Activated naive CD4-positive, alpha-beta T cell (primary cell): ENCODE results near the gene URB1.
A peak's percentile ranks its signal among the peaks of the same experiment; 100 is the strongest.
"Not testable (repeated sequence)": the region's sequence is repeated elsewhere in the genome, so short reads cannot be mapped to it uniquely, and the experiment has no call there.

ENCODE experiments used
- DNase-seq, 4 experiments: peaks; one replicate each; lab custom pipeline; 2025; lab: John Stamatoyannopoulos, UW

The URB1 gene

DNA sequence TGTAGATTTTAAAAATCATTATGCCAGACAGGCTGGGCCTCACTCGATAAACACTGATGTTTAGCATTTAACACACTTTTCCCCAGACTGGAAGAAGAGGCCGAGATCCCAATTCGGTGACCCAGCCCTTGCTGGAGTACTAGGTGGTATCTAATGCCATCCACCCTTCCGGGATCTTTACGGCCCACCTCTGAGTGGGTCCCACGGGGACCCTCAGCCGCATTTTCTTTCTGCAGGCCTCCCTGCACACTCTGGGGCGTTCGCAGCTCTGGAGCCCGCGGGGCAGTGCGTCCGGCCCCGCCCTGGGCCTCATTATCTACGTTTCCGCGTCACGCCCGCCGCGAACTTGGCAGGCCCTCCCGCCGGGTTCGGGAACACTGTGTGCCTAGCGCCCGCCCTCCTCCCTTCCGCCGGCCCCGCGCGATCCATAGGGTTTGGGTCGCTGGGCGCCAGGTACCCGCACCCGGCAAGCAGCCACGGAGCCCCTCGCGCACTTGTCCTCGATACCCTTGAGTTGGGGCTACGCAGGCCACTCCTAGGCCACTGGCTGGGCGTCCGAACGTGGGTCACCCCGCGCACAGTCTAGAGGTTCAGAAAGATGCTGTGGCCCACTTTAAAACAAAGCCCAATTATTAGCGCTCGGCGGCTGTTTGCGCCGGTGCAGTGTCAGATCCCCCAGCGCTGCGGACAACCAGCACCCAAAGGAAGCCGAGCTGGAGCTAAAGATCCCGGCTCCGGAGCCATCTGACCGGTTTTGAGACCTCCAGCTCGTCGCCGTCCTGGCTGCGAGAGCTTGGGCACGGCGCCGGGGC, 18.7 kb upstream of the URB1 start:
- peak; percentile 11 to 58 (median 20) for DNase-seq

DNA sequence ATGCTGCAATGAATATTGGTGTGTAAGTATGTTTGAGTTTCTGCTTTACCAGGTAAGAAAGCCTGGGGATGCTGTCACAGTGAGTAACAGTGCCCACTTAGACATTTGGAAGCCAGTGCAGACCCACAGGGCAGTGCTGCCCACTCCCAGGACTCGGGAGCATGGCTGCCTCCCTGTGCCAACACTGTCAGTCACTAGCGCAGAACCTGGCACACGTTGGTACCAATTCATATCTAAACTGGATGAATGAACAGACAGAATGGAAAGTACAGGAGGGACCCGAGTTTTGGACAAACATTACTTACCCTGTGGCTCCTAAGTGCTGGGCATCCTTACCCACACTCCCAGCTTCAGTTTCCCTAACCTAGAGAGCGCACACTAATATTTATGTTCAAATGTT, 18.1 kb upstream of the URB1 start:
- DNase-seq: no peak

DNA sequence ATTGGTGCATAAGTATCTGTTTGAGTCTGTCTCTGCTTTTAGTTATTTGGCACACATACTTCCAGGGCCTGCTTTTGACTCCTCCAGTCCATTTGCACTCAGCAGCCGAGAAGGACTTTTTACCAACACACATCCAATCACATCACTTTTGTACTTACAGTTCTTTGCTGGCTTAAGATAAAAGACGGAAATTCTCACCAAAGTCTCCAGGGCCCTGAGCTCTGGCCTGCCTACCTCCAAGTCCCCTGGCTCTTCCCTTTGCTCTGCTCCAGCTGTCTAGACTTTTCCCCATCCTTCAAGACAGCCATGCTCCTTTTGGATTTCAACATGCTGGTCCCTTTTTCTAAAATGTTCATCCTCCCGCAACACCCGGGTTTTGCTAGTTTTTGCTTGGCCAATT, 17.5 kb upstream of the URB1 start:
- no peak for DNase-seq

DNA sequence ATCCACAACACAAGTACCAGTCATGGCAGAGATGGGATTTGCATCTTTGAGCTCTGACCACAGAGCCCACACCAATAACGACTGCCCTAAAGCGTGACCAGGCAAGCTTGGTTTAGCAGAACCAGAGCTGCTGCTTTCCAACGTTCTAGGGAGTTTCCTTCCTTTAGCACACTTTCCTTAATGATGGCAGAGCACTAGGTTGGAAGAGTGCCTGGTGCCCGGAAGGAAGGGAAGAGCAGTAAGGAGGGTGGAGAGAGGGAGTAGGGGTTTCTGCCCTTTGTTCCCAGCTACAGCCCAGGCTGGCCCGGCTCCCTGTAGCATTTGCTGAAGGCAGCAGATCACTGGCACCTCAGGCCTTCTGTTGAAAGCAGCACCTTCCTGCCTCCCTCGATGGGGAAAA, 13.6 kb upstream of the URB1 start:
- DNase-seq: no peak

DNA sequence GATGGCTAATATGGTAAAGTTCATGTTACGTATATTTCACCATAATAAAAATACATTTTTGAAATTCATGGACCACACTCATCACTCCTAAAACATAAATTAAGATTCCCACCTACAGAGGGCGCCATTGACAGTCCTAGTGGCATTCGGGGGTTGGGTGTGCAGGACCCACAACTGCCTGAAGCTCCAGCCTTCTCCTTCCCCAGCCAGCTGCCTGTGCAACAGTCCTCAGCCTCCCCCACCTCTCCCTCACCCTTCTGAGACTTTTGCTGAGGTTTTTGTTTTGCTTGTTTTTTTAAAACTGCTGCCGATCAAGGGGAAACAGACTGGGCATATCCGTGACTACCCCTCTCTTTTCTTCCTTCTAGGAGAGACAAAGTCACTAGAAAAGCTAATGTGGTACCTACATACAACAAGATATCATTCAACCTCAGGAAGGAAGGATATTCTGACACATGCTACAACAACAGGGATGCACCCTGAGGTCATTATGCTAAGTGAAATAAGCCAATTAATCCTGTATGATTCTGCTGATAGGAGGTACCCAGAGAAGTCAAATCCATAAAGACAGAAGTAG, 10.5 kb upstream of the URB1 start:
- DNase-seq: peak in 1 of 4 experiments; percentile 19

- DNase-seq: no peak
Measured at GRCh38 chr21:32393677-32394001, 827 bp upstream of the URB1 start.

GRCh38 chr21:32392299-32392879, 423 bp downstream of the URB1 start:
- no peak for DNase-seq

DNA sequence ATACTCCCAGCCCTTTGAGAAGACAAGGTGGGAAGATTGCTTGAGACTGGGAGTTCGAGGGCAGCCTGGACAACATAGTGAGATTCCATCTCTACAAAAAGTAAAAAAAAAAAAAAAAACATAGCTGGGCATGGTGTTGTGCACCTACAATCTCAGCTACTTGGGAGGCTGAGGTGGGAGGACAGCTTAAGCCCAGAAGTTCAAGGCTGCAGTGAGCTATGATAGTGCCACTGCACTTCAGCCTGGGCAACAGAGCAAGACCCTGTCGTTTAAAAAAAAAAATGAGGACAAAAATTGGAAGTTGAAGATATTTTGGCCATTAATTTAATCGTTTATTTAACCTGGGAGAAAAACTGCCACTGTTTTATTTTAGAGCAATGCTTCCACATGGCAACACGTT, 1.1 kb downstream of the URB1 start:
- DNase-seq: no peak

GRCh38 chr21:32390537-32391224, 2.1 kb downstream of the URB1 start:
- DNase-seq: not testable (repeated sequence)

GRCh38 chr21:32389337-32390015, 3.3 kb downstream of the URB1 start:
- DNase-seq: no peak

DNA sequence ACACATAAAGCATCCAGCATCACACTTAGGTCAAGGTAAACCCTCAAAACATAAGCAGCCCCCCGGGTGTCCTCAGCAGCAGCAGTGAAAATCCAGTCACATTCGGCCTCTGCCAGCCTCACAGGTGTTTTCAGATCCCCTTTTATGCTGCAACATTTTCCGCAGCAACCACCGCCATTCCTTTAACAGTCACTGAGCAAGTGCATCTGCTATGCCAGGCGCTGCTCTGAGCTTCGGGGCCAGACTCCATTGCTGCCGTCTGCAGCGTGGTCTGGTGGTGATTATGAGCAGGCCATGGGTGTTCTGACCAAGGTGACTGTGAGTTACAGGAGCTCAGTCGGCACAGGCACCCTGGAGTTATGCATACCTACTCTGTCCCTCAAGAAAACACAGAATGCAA, 4.5 kb downstream of the URB1 start:
- no peak for DNase-seq

DNA sequence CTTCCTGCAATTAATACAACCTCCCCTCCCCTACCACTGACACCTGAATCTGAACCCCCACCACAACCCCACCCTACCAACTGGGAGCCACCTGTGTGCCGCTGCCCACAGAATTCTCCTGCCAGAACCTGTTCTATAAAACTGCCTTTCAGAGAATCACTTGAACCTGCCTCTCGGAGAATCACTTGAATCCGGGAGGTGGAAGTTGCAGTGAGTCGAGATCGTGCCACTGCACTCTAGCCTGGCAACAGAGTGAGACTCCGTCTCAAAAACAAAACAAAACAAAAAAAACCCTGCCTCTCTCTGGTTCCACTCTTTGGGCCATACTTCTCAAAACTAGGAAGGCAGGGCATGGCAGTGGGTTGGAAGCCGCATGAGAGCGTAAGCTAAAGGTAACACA, 5.7 kb downstream of the URB1 start:
- no peak for DNase-seq

DNA sequence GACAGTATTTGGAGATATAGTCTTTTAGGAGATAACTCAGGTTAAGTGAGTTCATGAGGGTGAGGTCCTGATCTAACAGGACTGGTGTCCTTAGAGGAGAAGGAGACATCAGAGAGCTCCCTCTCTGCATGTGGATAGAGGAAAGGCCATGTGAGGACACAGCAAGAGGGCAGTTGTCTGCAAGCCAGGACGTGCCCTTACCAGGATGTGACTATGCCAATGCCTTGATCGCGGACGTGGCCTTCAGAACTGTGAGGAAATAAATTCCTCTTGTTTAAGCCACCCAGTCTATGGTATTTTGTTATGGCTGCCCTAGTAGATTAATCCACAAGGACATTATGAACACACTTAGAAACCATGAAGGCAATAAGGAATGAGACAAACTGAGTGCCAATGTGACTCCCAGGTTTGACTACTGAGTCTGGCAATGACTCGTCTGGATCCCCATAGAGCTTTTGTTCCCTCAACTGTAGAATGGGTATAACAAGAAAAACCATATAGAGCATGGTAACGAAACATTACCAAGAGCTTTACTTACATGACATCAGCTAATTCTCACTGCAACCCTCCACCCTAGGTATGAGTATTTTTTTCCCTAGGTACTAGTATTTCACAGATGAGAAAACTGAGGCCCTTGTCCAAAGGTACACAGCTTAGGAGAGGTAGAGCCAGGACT, 6.5 kb downstream of the URB1 start:
- no peak for DNase-seq

DNA sequence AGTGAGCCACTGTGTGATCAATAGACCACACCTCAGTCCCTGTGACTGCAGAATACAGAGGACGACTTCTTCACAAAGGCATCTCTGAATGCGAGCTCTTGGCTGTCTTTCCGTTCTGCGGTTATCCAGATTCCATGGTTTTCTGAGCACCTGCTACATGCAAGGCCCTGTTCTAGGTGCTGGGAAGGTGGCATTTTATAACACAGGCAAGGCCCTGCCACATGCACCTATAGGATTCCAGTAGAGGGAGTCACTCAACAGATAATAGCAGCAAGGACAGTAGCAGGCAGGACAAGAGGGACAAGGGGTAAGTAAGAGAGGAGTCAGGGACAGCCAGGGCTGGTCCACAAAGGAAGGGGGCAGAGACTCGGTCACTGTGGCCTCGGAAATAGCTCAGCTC, 9.0 kb downstream of the URB1 start:
- no peak for DNase-seq

- DNase-seq: no peak
Measured at GRCh38 chr21:32382108-32382644, 10.6 kb downstream of the URB1 start.

GRCh38 chr21:32381571-32381970, 11.2 kb downstream of the URB1 start:
- DNase-seq: no peak

GRCh38 chr21:32380940-32381339, 11.9 kb downstream of the URB1 start:
- no peak for DNase-seq

DNA sequence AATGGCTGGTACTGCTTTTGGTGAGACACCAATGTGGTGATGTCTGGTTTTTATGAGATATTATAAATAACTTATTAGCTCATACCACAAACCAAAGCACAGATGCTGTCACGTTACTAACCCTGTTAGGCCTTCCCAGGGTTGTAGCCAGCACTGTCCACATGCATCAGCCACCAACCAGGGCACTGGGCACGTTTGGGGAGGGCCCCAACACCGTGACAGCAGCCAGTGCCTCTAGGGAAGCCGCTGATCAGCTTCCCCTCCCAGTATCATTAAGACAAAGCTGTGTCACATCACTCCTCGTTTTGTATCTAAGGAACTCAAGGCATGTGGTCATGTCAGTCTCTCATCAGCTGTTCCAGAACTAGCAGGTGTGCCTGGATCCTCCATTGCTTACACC, 13.9 kb downstream of the URB1 start:
- DNase-seq: no peak

DNA sequence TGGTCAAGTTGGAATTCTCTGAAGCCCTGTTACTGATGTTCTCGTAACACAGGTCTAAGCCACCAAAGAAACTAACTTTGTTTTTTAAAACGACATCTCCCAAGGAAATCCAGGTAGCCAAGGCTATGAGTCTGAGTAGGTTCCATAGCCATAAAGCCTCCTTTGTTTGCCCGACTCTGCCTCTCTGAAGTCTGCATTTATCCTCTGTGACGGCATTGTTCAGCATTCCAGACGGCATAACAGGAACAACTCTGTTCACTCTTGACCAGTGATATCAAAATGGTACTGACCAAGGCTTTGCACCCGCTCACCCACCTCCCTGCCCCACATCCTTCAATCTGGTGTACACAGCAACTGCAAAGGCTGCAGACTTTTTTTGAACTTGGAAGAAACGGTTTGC, 14.8 kb downstream of the URB1 start:
- DNase-seq: no peak

- no peak for DNase-seq
Measured at GRCh38 chr21:32377506-32377905, 15.3 kb downstream of the URB1 start.

DNA sequence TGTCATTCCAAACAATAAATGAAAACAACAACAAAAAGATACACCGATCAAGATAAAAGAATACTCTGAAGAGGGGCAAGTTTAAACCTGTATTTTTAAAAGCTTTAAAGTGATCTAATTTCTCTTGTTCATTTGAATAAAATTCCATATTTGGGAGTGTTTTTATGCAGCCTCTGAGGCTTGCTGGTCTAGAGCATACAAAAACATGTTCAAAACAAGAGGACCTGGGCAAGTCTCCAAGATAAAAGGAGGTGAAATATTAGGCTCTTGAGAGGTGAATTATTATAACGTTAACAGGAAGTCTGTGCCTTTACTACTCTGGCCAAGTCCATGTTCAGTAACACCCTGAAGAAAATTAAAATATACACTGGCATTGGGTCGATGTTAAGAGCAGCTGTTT, 20.1 kb downstream of the URB1 start:
- no peak for DNase-seq

GRCh38 chr21:32371913-32372314, 20.9 kb downstream of the URB1 start:
- DNase-seq: no peak
